Frontal cortex (tissue), 4 donors: ENCODE data around the gene IZUMO4. TPM values are rescaled to one million over a fixed set of nuclear protein-coding genes. Genes with fewer than 3 reads are reported as not detected.

ENCODE experiments used
- DNase-seq, 2 donors: peaks; one replicate each; pipeline ENCODE4 v3.0.0; 2012; ENCODE audit warnings: low spot score in 2 of 2
- FAIRE-seq: peaks from 2 replicates; lab custom pipeline; 2012; peaks lifted over from hg19 to GRCh38; lab: Jason Lieb, UNC
- total RNA-seq: library from RNA; depleted of rRNA; stranded (reverse); fragments of >200 nt; gene quantifications from one replicate; pipeline ENCODE4 v1.2.3, GENCODE V29; 2014
- donor health status: control.
- donor health status: control.
- donor health status: control.

The IZUMO4 gene
- total RNA-seq, 1 donor from 2014 or later, result 2.9 TPM

- FAIRE-seq, result no peak
- DNase-seq, result no peak
These were observed 37.9 kb upstream of the IZUMO4 start for GRCh38 chr19:2058570-2059421.

GRCh38 chr19:2059422-2060201 lies 37.1 kb upstream of the IZUMO4 start:
- DNase-seq (no peak), FAIRE-seq (no peak)

GRCh38 chr19:2060884-2061494 lies 35.7 kb upstream of the IZUMO4 start:
- DNase-seq (peak in 1 of 2 donors; percentile 73), FAIRE-seq (no peak)

- DNase-seq, result peak; percentile 98 to 99
- FAIRE-seq, result peak; percentile 93
These were observed 35.0 kb upstream of the IZUMO4 start for GRCh38 chr19:2061495-2062388.

- no peak for DNase-seq
- FAIRE-seq, result no peak
These were observed 34.4 kb upstream of the IZUMO4 start for GRCh38 chr19:2062389-2062729.

GRCh38 chr19:2062770-2063169 lies 33.9 kb upstream of the IZUMO4 start:
- FAIRE-seq, result no peak
- no peak for DNase-seq

GRCh38 chr19:2063824-2064223 lies 32.9 kb upstream of the IZUMO4 start:
- no peak for FAIRE-seq
- no peak for DNase-seq

GRCh38 chr19:2064395-2064787 lies 32.3 kb upstream of the IZUMO4 start:
- FAIRE-seq (no peak), DNase-seq (no peak)

GRCh38 chr19:2064788-2065524 lies 31.8 kb upstream of the IZUMO4 start:
- FAIRE-seq (no peak), DNase-seq (no peak)

- DNase-seq (no peak), FAIRE-seq (no peak)
These were observed 26.3 kb upstream of the IZUMO4 start for GRCh38 chr19:2070436-2070827.

- no peak for FAIRE-seq
- no peak for DNase-seq
These were observed 25.6 kb upstream of the IZUMO4 start for GRCh38 chr19:2070986-2071673.

- no peak for DNase-seq
- FAIRE-seq, result no peak
These were observed 23.8 kb upstream of the IZUMO4 start for GRCh38 chr19:2072757-2073551.

- DNase-seq (no peak), FAIRE-seq (no peak)
These were observed 20.2 kb upstream of the IZUMO4 start for GRCh38 chr19:2076526-2076944.

- FAIRE-seq (no peak), DNase-seq (no peak)
These were observed 19.3 kb upstream of the IZUMO4 start for GRCh38 chr19:2077398-2077797.

GRCh38 chr19:2077833-2078619 lies 18.7 kb upstream of the IZUMO4 start:
- FAIRE-seq, result no peak
- no peak for DNase-seq

GRCh38 chr19:2079076-2079864 lies 17.4 kb upstream of the IZUMO4 start:
- DNase-seq, result no peak
- no peak for FAIRE-seq
